ENCODE results near the gene ACVRL1.

Gene ACVRL1

DNA sequence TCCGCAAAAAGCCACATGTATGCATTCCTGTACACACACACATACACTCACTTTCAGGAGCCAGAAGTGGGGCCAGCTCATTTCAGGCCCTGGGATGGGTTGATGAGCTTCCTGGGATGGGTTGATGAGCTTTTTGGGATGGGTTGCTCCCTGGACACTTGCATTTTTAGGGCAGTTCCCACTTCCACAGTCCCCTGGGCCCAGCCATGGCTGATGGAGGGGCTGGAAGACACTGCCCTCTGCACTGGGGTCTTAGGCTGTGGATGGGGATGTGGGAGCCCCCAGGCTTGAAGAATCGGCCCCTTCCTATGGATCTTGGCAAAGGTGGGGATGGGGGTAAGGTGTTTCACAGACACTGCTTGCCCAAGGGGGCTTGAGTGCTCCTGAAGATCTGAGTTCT lies 12.7 kb downstream of the ACVRL1 start:
- H3K36me3 ChIP-seq (replicated peaks in 1 of 2; ENCODE audit: control insufficient read depth in 2 of 2, insufficient read depth in 2 of 2, low read length in 2 of 2): no peaks in the 10 kb centered on the region
- no peak overlapping the region for H3K27ac ChIP-seq (replicated peaks; ENCODE audit: low read length)
- no peak overlapping the region for H3K14ac ChIP-seq (ENCODE audit: low read length)
- no peak overlapping the region for H4K91ac ChIP-seq (ENCODE audit: low read depth, low read length, poor library complexity)
- H3K18ac ChIP-seq (ENCODE audit: low read length): peak overlapping the region; percentile 35
- no peak overlapping the region for H2BK15ac ChIP-seq (ENCODE audit: low read length)
- H3K4me3 ChIP-seq (ENCODE audit: low read length in 2 of 2): no peak overlapping the region
- peaks cover 0 to 2% of the 10 kb centered on the region in 2 donors for H3K9me3 ChIP-seq (replicated peaks in 1 of 2; ENCODE audit: control insufficient read depth in 2 of 2, insufficient read depth in 1 of 2, low read depth in 1 of 2, low read length in 2 of 2)
- no peak overlapping the region for H4K8ac ChIP-seq (ENCODE audit: low read depth, low read length)
- no peak overlapping the region for H2AK5ac ChIP-seq (ENCODE audit: low read depth, low read length)
- no peak overlapping the region for H2BK12ac ChIP-seq (ENCODE audit: low read length)
- H3K4ac ChIP-seq (ENCODE audit: low read length): no peak overlapping the region
- H2BK120ac ChIP-seq (ENCODE audit: low read depth, low read length): no peak overlapping the region
- no peak overlapping the region for H3K23ac ChIP-seq (ENCODE audit: low read depth, low read length, poor library complexity)
- H3K79me1 ChIP-seq (ENCODE audit: low read depth, low read length): no peaks in the 10 kb centered on the region
- H3K4me2 ChIP-seq (ENCODE audit: insufficient read depth, low read length, poor library complexity, severe bottlenecking): no peak overlapping the region
- H2BK5ac ChIP-seq (ENCODE audit: low read length): no peak overlapping the region
- WGBS, 2 donors (ENCODE audit: extremely low coverage in 2 of 2, insufficient read length in 2 of 2, insufficient replicate concordance in 1 of 2): no CpG with 5 or more reads among the region's 2 CpGs
- peaks cover 0 to 43% (median 2%) of the 10 kb centered on the region in 3 experiments for H3K27me3 ChIP-seq (ENCODE audit: control insufficient read depth in 3 of 3, insufficient read depth in 3 of 3, low read depth in 1 of 3, low read length in 3 of 3)
- no peak overlapping the region for H2AFZ ChIP-seq (ENCODE audit: low read length)
- no peak overlapping the region for H3K9ac ChIP-seq (ENCODE audit: low read depth, low read length, poor library complexity)
- DNase-seq (ENCODE audit: low spot score): no peak
- peaks cover 6 to 11% of the 10 kb centered on the region in 2 donors for H3K4me1 ChIP-seq (ENCODE audit: control insufficient read depth in 2 of 2, insufficient read depth in 1 of 2, low read depth in 1 of 2, low read length in 2 of 2)

DNA sequence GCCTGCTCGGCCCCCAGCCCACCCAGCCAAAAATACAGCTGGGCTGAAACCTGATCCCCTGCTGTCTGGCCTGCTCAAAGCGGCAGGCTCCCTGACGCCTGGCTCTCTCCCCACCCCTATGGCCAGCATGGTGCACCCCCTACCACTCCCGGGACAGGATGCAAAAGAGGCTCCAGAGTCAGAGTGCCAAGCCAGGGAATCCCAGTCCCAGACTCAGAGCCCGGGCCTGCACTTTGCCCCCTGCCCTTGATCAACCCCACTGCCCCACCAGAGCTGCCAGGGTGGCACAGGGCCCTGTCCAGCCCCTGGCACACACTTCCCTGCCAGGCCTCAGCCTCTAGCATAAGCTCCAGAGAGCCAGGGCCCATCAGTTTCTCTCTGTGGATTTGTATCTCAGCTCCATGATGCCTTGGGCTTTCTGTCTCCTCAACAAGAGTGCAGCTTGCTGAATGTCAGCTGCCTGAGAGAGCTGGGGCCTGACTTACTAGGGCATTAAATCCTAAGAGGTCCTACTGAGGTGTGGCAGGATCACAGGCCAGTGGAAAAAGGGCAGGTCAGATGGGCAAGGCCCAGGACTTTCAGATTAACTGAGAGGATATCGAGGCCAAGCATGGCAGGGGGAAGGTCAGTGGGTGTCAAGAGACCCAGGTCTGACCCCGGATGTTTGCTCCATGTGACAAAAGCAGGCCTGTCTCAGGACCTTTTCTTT lies 13.9 kb downstream of the ACVRL1 start:
- peaks cover 0 to 48% (median 2%) of the 10 kb centered on the region in 3 experiments for H3K27me3 ChIP-seq (ENCODE audit: control insufficient read depth in 3 of 3, insufficient read depth in 3 of 3, low read depth in 1 of 3, low read length in 3 of 3)
- H4K91ac ChIP-seq (ENCODE audit: low read depth, low read length, poor library complexity): no peak overlapping the region
- H4K8ac ChIP-seq (ENCODE audit: low read depth, low read length): no peak overlapping the region
- H3K9me3 ChIP-seq (replicated peaks in 1 of 2; ENCODE audit: control insufficient read depth in 2 of 2, insufficient read depth in 1 of 2, low read depth in 1 of 2, low read length in 2 of 2): no peaks in the 10 kb centered on the region
- H3K9ac ChIP-seq (ENCODE audit: low read depth, low read length, poor library complexity): no peak overlapping the region
- peaks cover 6 to 11% of the 10 kb centered on the region in 2 donors for H3K4me1 ChIP-seq (ENCODE audit: control insufficient read depth in 2 of 2, insufficient read depth in 1 of 2, low read depth in 1 of 2, low read length in 2 of 2)
- H3K23ac ChIP-seq (ENCODE audit: low read depth, low read length, poor library complexity): peak overlapping the region; percentile 18
- WGBS, 2 donors (ENCODE audit: extremely low coverage in 2 of 2, insufficient read length in 2 of 2, insufficient replicate concordance in 1 of 2): no CpG with 5 or more reads among the region's 7 CpGs
- peak overlapping the region; percentile 21 for H2AFZ ChIP-seq (ENCODE audit: low read length)
- H3K4me3 ChIP-seq (ENCODE audit: low read length in 2 of 2): no peak overlapping the region
- H3K4me2 ChIP-seq (ENCODE audit: insufficient read depth, low read length, poor library complexity, severe bottlenecking): no peak overlapping the region
- peak overlapping the region; percentile 91 for H3K4ac ChIP-seq (ENCODE audit: low read length)
- no peak overlapping the region for H3K27ac ChIP-seq (replicated peaks; ENCODE audit: low read length)
- no peak overlapping the region for H2BK120ac ChIP-seq (ENCODE audit: low read depth, low read length)
- H3K18ac ChIP-seq (ENCODE audit: low read length): peak overlapping the region; percentile 81
- no peak overlapping the region for H2BK15ac ChIP-seq (ENCODE audit: low read length)
- H2AK5ac ChIP-seq (ENCODE audit: low read depth, low read length): no peak overlapping the region
- no peak overlapping the region for H2BK5ac ChIP-seq (ENCODE audit: low read length)
- H3K14ac ChIP-seq (ENCODE audit: low read length): no peak overlapping the region
- peak overlapping the region; percentile 16 for H2BK12ac ChIP-seq (ENCODE audit: low read length)
- H3K79me1 ChIP-seq (ENCODE audit: low read depth, low read length): no peaks in the 10 kb centered on the region
- peak; percentile 36 for DNase-seq (ENCODE audit: low spot score)
- no peaks in the 10 kb centered on the region for H3K36me3 ChIP-seq (replicated peaks in 1 of 2; ENCODE audit: control insufficient read depth in 2 of 2, insufficient read depth in 2 of 2, low read length in 2 of 2)

DNA sequence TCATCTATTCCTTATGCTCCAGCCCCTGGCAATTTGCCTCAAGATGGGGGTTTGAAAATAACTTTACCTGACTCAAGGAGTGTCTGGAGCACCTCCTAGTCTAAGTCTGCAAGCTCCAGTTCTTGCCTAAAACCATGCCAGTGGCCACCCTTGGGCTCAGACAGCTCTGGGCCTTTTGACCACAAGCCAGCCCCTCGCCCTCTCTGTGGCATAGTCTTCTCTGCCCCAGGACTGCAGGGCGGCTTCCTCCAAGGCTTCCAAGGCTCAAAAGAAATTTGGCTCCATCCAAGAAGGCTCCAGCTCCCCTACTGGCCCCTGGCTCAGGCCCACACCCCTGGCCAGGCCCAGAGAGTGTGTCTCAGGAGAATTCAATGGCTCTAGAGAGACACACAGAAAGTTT lies 14.8 kb downstream of the ACVRL1 start:
- DNase-seq (ENCODE audit: low spot score): no peak
- no peak overlapping the region for H3K4me3 ChIP-seq (ENCODE audit: low read length in 2 of 2)
- H3K9me3 ChIP-seq (replicated peaks in 1 of 2; ENCODE audit: control insufficient read depth in 2 of 2, insufficient read depth in 1 of 2, low read depth in 1 of 2, low read length in 2 of 2): no peaks in the 10 kb centered on the region
- H2BK12ac ChIP-seq (ENCODE audit: low read length): no peak overlapping the region
- H2BK15ac ChIP-seq (ENCODE audit: low read length): peak overlapping the region; percentile 8
- no peak overlapping the region for H3K18ac ChIP-seq (ENCODE audit: low read length)
- H3K36me3 ChIP-seq (replicated peaks in 1 of 2; ENCODE audit: control insufficient read depth in 2 of 2, insufficient read depth in 2 of 2, low read length in 2 of 2): no peaks in the 10 kb centered on the region
- no peak overlapping the region for H3K27ac ChIP-seq (replicated peaks; ENCODE audit: low read length)
- H3K4me1 ChIP-seq (ENCODE audit: control insufficient read depth in 2 of 2, insufficient read depth in 1 of 2, low read depth in 1 of 2, low read length in 2 of 2): peaks cover 6 to 11% of the 10 kb centered on the region in 2 donors
- H3K79me1 ChIP-seq (ENCODE audit: low read depth, low read length): no peaks in the 10 kb centered on the region
- no peak overlapping the region for H2BK120ac ChIP-seq (ENCODE audit: low read depth, low read length)
- H3K27me3 ChIP-seq (ENCODE audit: control insufficient read depth in 3 of 3, insufficient read depth in 3 of 3, low read depth in 1 of 3, low read length in 3 of 3): peaks cover 0 to 51% (median 2%) of the 10 kb centered on the region in 3 experiments
- H3K9ac ChIP-seq (ENCODE audit: low read depth, low read length, poor library complexity): no peak overlapping the region
- no peak overlapping the region for H4K91ac ChIP-seq (ENCODE audit: low read depth, low read length, poor library complexity)
- no peak overlapping the region for H3K14ac ChIP-seq (ENCODE audit: low read length)
- no peak overlapping the region for H2AFZ ChIP-seq (ENCODE audit: low read length)
- no peak overlapping the region for H3K23ac ChIP-seq (ENCODE audit: low read depth, low read length, poor library complexity)
- no peak overlapping the region for H4K8ac ChIP-seq (ENCODE audit: low read depth, low read length)
- H3K4me2 ChIP-seq (ENCODE audit: insufficient read depth, low read length, poor library complexity, severe bottlenecking): no peak overlapping the region
- H2BK5ac ChIP-seq (ENCODE audit: low read length): peak overlapping the region; percentile 62
- H3K4ac ChIP-seq (ENCODE audit: low read length): no peak overlapping the region
- WGBS, 2 donors (ENCODE audit: extremely low coverage in 2 of 2, insufficient read length in 2 of 2, insufficient replicate concordance in 1 of 2): no CpG with 5 or more reads among the region's 2 CpGs
- no peak overlapping the region for H2AK5ac ChIP-seq (ENCODE audit: low read depth, low read length)

- H3K36me3 ChIP-seq (replicated peaks in 1 of 2; ENCODE audit: control insufficient read depth in 2 of 2, insufficient read depth in 2 of 2, low read length in 2 of 2): no peaks in the 10 kb centered on the region
- H3K4me2 ChIP-seq (ENCODE audit: insufficient read depth, low read length, poor library complexity, severe bottlenecking): no peak overlapping the region
- no peak overlapping the region for H3K4me3 ChIP-seq (ENCODE audit: low read length in 2 of 2)
- no peak overlapping the region for H3K4ac ChIP-seq (ENCODE audit: low read length)
- H2AK5ac ChIP-seq (ENCODE audit: low read depth, low read length): peak overlapping the region; percentile 70
- H3K9ac ChIP-seq (ENCODE audit: low read depth, low read length, poor library complexity): no peak overlapping the region
- H3K79me1 ChIP-seq (ENCODE audit: low read depth, low read length): no peaks in the 10 kb centered on the region
- peak overlapping the region; percentile 86 for H3K18ac ChIP-seq (ENCODE audit: low read length)
- H2BK5ac ChIP-seq (ENCODE audit: low read length): peak overlapping the region; percentile 62
- H3K23ac ChIP-seq (ENCODE audit: low read depth, low read length, poor library complexity): no peak overlapping the region
- no peak overlapping the region for H2BK15ac ChIP-seq (ENCODE audit: low read length)
- no peaks in the 10 kb centered on the region for H3K9me3 ChIP-seq (replicated peaks in 1 of 2; ENCODE audit: control insufficient read depth in 2 of 2, insufficient read depth in 1 of 2, low read depth in 1 of 2, low read length in 2 of 2)
- H2AFZ ChIP-seq (ENCODE audit: low read length): peak overlapping the region; percentile 7
- H3K4me1 ChIP-seq (ENCODE audit: control insufficient read depth in 2 of 2, insufficient read depth in 1 of 2, low read depth in 1 of 2, low read length in 2 of 2): peaks cover 6 to 11% of the 10 kb centered on the region in 2 donors
- H2BK12ac ChIP-seq (ENCODE audit: low read length): peak overlapping the region; percentile 65
- WGBS, 2 donors (ENCODE audit: extremely low coverage in 2 of 2, insufficient read length in 2 of 2, insufficient replicate concordance in 1 of 2): no CpG with 5 or more reads among the region's 16 CpGs
- peaks cover 0 to 48% (median 2%) of the 10 kb centered on the region in 3 experiments for H3K27me3 ChIP-seq (ENCODE audit: control insufficient read depth in 3 of 3, insufficient read depth in 3 of 3, low read depth in 1 of 3, low read length in 3 of 3)
- H3K27ac ChIP-seq (replicated peaks; ENCODE audit: low read length): no peak overlapping the region
- H2BK120ac ChIP-seq (ENCODE audit: low read depth, low read length): peak overlapping the region; percentile 62
- no peak for DNase-seq (ENCODE audit: low spot score)
- no peak overlapping the region for H4K8ac ChIP-seq (ENCODE audit: low read depth, low read length)
- H4K91ac ChIP-seq (ENCODE audit: low read depth, low read length, poor library complexity): peak overlapping the region; percentile 23
- H3K14ac ChIP-seq (ENCODE audit: low read length): no peak overlapping the region
Observed at GRCh38 chr12:51922762-51923505, 15.6 kb downstream of the ACVRL1 start.

Data from neuronal stem cell (in vitro differentiated cells).